ENCODE data around the gene BLNK. TPM values are rescaled to one million over a fixed set of nuclear protein-coding genes. Genes with fewer than 3 reads are reported as not detected.
A peak's percentile ranks its signal among the peaks of the same experiment; 100 is the strongest.

Gene BLNK
- total and polyA plus RNA-seq, 2 of the 13 experiments (the other 11 are each of a cell fraction or from before 2014, with no cell fraction given) = not detected

DNA sequence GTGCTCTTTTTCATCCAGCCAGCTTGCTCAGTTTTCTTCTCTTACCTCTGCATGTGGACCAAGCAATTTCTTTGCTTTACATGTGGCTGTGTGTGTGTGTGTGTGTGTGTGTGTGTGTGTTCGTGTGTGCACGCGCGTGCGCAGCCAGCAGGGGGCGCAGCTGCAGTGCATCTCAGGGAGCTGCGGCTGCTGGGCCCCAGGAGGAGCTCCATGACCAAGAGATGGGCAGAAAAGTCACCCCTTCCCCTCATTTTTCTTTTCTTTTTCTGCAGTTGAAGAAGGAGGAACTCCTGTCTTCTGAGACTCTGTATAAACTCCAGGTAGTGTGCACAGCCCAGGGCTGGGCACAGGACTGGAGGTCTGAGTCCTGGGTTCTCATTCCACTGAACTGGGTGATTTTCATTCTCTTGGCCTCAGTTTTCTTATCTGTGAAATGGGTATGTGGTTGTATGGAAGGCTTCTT is 41.8 kb downstream of the BLNK start (continued):
- TF ChIP-seq, protein P1, sequence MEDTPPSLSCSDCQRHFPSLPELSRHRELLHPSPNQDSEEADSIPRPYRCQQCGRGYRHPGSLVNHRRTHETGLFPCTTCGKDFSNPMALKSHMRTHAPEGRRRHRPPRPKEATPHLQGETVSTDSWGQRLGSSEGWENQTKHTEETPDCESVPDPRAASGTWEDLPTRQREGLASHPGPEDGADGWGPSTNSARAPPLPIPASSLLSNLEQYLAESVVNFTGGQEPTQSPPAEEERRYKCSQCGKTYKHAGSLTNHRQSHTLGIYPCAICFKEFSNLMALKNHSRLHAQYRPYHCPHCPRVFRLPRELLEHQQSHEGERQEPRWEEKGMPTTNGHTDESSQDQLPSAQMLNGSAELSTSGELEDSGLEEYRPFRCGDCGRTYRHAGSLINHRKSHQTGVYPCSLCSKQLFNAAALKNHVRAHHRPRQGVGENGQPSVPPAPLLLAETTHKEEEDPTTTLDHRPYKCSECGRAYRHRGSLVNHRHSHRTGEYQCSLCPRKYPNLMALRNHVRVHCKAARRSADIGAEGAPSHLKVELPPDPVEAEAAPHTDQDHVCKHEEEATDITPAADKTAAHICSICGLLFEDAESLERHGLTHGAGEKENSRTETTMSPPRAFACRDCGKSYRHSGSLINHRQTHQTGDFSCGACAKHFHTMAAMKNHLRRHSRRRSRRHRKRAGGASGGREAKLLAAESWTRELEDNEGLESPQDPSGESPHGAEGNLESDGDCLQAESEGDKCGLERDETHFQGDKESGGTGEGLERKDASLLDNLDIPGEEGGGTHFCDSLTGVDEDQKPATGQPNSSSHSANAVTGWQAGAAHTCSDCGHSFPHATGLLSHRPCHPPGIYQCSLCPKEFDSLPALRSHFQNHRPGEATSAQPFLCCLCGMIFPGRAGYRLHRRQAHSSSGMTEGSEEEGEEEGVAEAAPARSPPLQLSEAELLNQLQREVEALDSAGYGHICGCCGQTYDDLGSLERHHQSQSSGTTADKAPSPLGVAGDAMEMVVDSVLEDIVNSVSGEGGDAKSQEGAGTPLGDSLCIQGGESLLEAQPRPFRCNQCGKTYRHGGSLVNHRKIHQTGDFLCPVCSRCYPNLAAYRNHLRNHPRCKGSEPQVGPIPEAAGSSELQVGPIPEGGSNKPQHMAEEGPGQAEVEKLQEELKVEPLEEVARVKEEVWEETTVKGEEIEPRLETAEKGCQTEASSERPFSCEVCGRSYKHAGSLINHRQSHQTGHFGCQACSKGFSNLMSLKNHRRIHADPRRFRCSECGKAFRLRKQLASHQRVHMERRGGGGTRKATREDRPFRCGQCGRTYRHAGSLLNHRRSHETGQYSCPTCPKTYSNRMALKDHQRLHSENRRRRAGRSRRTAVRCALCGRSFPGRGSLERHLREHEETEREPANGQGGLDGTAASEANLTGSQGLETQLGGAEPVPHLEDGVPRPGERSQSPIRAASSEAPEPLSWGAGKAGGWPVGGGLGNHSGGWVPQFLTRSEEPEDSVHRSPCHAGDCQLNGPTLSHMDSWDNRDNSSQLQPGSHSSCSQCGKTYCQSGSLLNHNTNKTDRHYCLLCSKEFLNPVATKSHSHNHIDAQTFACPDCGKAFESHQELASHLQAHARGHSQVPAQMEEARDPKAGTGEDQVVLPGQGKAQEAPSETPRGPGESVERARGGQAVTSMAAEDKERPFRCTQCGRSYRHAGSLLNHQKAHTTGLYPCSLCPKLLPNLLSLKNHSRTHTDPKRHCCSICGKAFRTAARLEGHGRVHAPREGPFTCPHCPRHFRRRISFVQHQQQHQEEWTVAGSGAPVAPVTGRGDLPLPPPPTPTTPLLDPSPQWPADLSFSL (CRISPR knock-in tag; IDR thresholded peaks at IDR 0.05) = peak; percentile 98
- TF ChIP-seq, protein P2, sequence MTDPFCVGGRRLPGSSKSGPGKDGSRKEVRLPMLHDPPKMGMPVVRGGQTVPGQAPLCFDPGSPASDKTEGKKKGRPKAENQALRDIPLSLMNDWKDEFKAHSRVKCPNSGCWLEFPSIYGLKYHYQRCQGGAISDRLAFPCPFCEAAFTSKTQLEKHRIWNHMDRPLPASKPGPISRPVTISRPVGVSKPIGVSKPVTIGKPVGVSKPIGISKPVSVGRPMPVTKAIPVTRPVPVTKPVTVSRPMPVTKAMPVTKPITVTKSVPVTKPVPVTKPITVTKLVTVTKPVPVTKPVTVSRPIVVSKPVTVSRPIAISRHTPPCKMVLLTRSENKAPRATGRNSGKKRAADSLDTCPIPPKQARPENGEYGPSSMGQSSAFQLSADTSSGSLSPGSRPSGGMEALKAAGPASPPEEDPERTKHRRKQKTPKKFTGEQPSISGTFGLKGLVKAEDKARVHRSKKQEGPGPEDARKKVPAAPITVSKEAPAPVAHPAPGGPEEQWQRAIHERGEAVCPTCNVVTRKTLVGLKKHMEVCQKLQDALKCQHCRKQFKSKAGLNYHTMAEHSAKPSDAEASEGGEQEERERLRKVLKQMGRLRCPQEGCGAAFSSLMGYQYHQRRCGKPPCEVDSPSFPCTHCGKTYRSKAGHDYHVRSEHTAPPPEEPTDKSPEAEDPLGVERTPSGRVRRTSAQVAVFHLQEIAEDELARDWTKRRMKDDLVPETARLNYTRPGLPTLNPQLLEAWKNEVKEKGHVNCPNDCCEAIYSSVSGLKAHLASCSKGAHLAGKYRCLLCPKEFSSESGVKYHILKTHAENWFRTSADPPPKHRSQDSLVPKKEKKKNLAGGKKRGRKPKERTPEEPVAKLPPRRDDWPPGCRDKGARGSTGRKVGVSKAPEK (CRISPR knock-in tag; IDR thresholded peaks at IDR 0.05; ENCODE audit: borderline replicate concordance) = 0 out of 2 replicates have a peak, but pooled peaks have one; percentile 51
- TF ChIP-seq MAFK (conservative IDR thresholded peaks at IDR 0.05 in 1 of 2, IDR thresholded peaks at IDR 0.05 in 1 of 2; ENCODE audit: low read length in 2 of 2) = no peak
- TF ChIP-seq GTF2F1 (IDR thresholded peaks at IDR 0.05; ENCODE audit: low read length) = no peak
- TF ChIP-seq, protein P3, sequence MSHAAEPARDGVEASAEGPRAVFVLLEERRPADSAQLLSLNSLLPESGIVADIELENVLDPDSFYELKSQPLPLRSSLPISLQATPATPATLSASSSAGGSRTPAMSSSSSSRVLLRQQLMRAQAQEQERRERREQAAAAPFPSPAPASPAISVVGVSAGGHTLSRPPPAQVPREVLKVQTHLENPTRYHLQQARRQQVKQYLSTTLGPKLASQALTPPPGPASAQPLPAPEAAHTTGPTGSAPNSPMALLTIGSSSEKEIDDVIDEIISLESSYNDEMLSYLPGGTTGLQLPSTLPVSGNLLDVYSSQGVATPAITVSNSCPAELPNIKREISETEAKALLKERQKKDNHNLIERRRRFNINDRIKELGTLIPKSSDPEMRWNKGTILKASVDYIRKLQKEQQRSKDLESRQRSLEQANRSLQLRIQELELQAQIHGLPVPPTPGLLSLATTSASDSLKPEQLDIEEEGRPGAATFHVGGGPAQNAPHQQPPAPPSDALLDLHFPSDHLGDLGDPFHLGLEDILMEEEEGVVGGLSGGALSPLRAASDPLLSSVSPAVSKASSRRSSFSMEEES (CRISPR knock-in tag; IDR thresholded peaks at IDR 0.05) = no peak
- no peak for TF ChIP-seq ZSCAN20 (CRISPR knock-in tag; IDR thresholded peaks at IDR 0.05; ENCODE audit: borderline replicate concordance)
- TF ChIP-seq, protein P4, sequence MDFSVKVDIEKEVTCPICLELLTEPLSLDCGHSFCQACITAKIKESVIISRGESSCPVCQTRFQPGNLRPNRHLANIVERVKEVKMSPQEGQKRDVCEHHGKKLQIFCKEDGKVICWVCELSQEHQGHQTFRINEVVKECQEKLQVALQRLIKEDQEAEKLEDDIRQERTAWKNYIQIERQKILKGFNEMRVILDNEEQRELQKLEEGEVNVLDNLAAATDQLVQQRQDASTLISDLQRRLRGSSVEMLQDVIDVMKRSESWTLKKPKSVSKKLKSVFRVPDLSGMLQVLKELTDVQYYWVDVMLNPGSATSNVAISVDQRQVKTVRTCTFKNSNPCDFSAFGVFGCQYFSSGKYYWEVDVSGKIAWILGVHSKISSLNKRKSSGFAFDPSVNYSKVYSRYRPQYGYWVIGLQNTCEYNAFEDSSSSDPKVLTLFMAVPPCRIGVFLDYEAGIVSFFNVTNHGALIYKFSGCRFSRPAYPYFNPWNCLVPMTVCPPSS (IDR thresholded peaks at IDR 0.05) = no peak
- no peak for TF ChIP-seq NONO (IDR thresholded peaks at IDR 0.05)
- TF ChIP-seq NONO (CRISPR knock-in tag; conservative IDR thresholded peaks at IDR 0.05) = peak; percentile 49; the same call in 1 of the 2 replicates
- TF ChIP-seq, protein P5, sequence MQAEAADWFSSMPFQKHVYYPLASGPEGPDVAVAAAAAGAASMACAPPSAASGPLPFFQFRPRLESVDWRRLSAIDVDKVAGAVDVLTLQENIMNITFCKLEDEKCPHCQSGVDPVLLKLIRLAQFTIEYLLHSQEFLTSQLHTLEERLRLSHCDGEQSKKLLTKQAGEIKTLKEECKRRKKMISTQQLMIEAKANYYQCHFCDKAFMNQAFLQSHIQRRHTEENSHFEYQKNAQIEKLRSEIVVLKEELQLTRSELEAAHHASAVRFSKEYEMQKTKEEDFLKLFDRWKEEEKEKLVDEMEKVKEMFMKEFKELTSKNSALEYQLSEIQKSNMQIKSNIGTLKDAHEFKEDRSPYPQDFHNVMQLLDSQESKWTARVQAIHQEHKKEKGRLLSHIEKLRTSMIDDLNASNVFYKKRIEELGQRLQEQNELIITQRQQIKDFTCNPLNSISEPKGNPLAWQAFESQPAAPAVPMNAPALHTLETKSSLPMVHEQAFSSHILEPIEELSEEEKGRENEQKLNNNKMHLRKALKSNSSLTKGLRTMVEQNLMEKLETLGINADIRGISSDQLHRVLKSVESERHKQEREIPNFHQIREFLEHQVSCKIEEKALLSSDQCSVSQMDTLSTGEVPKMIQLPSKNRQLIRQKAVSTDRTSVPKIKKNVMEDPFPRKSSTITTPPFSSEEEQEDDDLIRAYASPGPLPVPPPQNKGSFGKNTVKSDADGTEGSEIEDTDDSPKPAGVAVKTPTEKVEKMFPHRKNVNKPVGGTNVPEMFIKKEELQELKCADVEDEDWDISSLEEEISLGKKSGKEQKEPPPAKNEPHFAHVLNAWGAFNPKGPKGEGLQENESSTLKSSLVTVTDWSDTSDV (CRISPR knock-in tag; IDR thresholded peaks at IDR 0.05) = no peak
- TF ChIP-seq, protein P6, sequence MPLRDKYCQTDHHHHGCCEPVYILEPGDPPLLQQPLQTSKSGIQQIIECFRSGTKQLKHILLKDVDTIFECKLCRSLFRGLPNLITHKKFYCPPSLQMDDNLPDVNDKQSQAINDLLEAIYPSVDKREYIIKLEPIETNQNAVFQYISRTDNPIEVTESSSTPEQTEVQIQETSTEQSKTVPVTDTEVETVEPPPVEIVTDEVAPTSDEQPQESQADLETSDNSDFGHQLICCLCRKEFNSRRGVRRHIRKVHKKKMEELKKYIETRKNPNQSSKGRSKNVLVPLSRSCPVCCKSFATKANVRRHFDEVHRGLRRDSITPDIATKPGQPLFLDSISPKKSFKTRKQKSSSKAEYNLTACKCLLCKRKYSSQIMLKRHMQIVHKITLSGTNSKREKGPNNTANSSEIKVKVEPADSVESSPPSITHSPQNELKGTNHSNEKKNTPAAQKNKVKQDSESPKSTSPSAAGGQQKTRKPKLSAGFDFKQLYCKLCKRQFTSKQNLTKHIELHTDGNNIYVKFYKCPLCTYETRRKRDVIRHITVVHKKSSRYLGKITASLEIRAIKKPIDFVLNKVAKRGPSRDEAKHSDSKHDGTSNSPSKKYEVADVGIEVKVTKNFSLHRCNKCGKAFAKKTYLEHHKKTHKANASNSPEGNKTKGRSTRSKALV (CRISPR knock-in tag; IDR thresholded peaks at IDR 0.05) = no peak
